Prostate gland (tissue), 2 donors: ENCODE data around the gene ARFRP1.

Experiments
- POLR2A ChIP-seq: fragments of 450-650 bp; IDR thresholded peaks from one replicate; pipeline ENCODE4 v1.6.1; 2016; ENCODE audit warnings: antibody characterized with exemption, mild to moderate bottlenecking
- TF ChIP-seq, protein P1 (sequence below), 4 experiments: fragments of 200-600 bp in 2 of 4; fragments of 450-650 bp in 2 of 4; sonication (generic) in 2 of 4; IDR thresholded peaks; 1 replicate in 3 of 4; 2 replicates in 1 of 4; pipeline ENCODE4 v1.5.1; 2016 to 2019; ENCODE audit warnings: antibody characterized with exemption in 4 of 4, mild to moderate bottlenecking in 2 of 4, moderate library complexity in 2 of 4

DNA sequence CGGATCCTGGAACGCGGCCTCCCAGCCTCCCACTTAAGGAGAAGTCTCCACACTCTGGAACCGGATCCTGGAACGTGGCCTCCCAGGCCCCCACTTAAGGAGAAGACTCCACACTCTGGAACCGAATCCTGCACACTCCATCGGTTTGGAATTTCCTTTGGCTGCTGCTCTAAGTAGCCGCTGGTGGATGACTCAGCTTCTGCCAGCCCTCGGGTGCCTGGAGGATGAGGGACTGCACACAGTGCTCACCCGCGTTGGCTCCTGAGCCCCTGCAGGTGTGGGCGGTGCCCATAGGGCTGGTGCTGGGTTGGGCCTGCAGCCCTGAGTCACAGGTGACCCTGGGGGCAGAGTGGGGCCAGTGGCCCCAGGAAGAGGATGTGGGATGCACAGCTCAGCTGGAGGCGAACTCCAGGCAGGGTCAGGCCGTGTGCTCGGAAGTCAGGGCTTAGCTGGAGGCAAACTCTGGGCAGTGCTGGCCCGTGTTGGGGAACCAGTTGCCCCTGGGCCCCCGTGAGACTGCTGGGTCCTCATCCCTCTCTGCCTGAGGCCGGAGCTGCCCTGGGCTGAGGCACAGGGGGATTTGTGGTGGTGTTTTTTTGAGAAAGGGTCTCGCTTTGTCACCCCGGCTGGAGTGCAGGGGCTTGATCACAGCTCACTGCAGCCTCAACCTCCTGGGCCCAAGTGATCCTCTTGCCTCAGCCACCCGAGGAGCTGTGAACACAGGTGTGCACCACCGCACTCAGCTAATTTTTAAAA is 25.2 kb downstream of the ARFRP1 start:
- TF ChIP-seq, protein P1, sequence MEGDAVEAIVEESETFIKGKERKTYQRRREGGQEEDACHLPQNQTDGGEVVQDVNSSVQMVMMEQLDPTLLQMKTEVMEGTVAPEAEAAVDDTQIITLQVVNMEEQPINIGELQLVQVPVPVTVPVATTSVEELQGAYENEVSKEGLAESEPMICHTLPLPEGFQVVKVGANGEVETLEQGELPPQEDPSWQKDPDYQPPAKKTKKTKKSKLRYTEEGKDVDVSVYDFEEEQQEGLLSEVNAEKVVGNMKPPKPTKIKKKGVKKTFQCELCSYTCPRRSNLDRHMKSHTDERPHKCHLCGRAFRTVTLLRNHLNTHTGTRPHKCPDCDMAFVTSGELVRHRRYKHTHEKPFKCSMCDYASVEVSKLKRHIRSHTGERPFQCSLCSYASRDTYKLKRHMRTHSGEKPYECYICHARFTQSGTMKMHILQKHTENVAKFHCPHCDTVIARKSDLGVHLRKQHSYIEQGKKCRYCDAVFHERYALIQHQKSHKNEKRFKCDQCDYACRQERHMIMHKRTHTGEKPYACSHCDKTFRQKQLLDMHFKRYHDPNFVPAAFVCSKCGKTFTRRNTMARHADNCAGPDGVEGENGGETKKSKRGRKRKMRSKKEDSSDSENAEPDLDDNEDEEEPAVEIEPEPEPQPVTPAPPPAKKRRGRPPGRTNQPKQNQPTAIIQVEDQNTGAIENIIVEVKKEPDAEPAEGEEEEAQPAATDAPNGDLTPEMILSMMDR (IDR thresholded peaks at IDR 0.05): no peak
- TF ChIP-seq POLR2A: no peak
